Measurements from ENCODE around the gene KLHL4. TPM values are rescaled to one million over a fixed set of nuclear protein-coding genes. Genes with fewer than 3 reads are reported as not detected.
"Not testable (repeated sequence)": the region's sequence is repeated elsewhere in the genome, so short reads cannot be mapped to it uniquely, and the experiment has no call there.

KLHL4 gene
- total RNA-seq, 4 donors from 2014 or later: 0.16 to 2.0 (median 0.88) TPM

DNA sequence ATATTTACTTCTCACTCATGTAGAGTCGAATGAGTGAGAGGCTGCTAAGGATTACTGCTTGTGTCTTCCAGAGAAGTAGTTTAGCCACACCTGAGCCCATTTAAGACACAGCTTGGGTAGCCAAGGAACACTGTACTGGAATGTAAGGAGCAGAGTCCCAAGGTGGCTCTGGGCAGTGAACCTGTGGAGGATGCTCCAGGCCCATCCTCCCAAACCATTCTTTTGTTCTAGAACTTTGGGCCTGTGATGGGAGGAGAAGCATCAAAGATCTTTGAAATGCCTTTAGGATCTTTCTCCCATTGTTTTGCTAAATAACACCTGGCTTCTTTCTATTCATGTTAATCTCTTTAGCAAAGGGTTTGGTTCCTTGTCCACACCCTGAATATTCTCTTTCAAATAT, 162.2 kb downstream of the KLHL4 start:
- 47% methylated on average over 1 of the region's 1 CpG; no CpG with 5 or more reads in 1 of the 2 donors for WGBS, 2 donors (ENCODE audit: low coverage in 1 of 2)
- intact Hi-C loops (cut with DNase I; ENCODE audit: low total_unique reads): no loop called here

DNA sequence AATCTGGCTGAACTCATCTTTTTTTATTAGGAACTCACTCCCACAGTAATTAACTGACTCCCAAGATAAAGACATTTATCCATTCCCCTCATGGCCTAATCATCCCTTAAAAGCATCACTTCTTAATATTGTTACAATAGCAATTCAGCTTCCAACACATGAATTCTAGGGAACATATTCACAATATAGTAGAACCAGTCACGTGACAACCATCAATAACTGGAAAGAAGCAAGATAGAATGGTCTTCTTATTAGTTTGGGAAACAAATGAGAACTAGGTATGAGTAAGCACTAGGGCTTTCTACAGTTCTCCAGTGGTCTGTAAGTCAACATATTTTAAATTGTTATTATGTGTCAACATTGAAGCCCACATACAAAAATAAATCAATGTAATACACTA, 170.1 kb downstream of the KLHL4 start:
- 76 to 83% methylated on average over 1 of the region's 1 CpG for WGBS, 2 donors (ENCODE audit: low coverage in 1 of 2)
- DNase-seq: no peak
- no peaks in the 10 kb centered on the region for H3K27me3 ChIP-seq
- intact Hi-C loops (cut with DNase I; ENCODE audit: low total_unique reads): no loop called here
- no peak for TF ChIP-seq POLR2AphosphoS5 (IDR thresholded peaks at IDR 0.05)
- TF ChIP-seq, protein P1, sequence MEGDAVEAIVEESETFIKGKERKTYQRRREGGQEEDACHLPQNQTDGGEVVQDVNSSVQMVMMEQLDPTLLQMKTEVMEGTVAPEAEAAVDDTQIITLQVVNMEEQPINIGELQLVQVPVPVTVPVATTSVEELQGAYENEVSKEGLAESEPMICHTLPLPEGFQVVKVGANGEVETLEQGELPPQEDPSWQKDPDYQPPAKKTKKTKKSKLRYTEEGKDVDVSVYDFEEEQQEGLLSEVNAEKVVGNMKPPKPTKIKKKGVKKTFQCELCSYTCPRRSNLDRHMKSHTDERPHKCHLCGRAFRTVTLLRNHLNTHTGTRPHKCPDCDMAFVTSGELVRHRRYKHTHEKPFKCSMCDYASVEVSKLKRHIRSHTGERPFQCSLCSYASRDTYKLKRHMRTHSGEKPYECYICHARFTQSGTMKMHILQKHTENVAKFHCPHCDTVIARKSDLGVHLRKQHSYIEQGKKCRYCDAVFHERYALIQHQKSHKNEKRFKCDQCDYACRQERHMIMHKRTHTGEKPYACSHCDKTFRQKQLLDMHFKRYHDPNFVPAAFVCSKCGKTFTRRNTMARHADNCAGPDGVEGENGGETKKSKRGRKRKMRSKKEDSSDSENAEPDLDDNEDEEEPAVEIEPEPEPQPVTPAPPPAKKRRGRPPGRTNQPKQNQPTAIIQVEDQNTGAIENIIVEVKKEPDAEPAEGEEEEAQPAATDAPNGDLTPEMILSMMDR (IDR thresholded peaks at IDR 0.05): no peak
- no peak for TF ChIP-seq EP300 (IDR thresholded peaks at IDR 0.05; ENCODE audit: low read depth)
- no peak for TF ChIP-seq POLR2A (IDR thresholded peaks at IDR 0.05)
- H3K27ac ChIP-seq: no peak overlapping the region
- no peaks in the 10 kb centered on the region for H3K4me1 ChIP-seq
- H3K36me3 ChIP-seq: no peaks in the 10 kb centered on the region
- no peaks in the 10 kb centered on the region for H3K9me3 ChIP-seq
- in situ Hi-C loops (cut with MboI; ENCODE audit: low pct_ligation_motif_present in 1 of 4, low pct_unique_long_range_greater_than_20kb in 1 of 4, low sequenced_read_pairs in 3 of 4): no loop called here
- H3K4me3 ChIP-seq: no peak overlapping the region

More for the DNA sequence above, 162.2 kb downstream of the KLHL4 start:
- Histone ChIP-seq H3K27me3 (no peaks in the 10 kb centered on the region), H3K4me1 (no peaks in the 10 kb centered on the region), H3K4me3 (no peak overlapping the region), H3K9me3 (no peaks in the 10 kb centered on the region), H3K27ac (no peak overlapping the region), H3K36me3 (no peaks in the 10 kb centered on the region)
- TF ChIP-seq POLR2A (IDR thresholded peaks at IDR 0.05) (no peak), EP300 (IDR thresholded peaks at IDR 0.05; ENCODE audit: low read depth) (no peak), POLR2AphosphoS5 (IDR thresholded peaks at IDR 0.05) (no peak)
- TF ChIP-seq, protein P1 (IDR thresholded peaks at IDR 0.05): no peak
- in situ Hi-C loops (cut with MboI; ENCODE audit: low pct_ligation_motif_present in 1 of 4, low pct_unique_long_range_greater_than_20kb in 1 of 4, low sequenced_read_pairs in 3 of 4): no loop called here
- no peak for DNase-seq

DNA sequence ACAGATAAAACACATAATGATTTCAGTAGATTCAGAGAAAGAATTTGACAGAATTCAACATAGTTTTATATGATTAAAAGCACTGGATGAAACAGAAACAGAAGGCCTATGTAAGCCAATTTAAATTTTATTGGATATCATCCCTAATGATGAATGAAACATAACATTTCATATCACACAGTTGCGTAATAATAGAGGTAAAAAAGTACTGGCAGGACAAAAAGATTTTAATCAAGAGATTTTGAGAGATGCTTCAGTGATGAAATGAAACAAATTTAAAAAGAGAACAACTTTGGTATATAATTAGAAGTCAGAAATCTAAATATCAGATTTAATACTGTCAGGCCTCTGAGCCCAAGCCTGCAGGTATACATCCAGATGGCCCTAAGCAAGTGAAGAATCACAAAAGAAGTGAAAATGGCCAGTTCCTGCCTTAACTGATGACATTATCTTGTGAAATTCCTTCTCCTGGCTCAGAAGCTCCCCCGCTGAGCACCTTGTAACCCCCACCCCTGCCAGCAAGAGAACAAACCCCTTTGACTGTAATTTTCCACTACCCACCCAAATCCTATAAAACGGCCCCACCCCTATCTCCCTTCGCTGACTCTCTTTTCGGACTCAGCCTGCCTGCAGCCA, 170.6 kb downstream of the KLHL4 start:
- intact Hi-C loops (cut with DNase I; ENCODE audit: low total_unique reads): not testable (repeated sequence)

DNA sequence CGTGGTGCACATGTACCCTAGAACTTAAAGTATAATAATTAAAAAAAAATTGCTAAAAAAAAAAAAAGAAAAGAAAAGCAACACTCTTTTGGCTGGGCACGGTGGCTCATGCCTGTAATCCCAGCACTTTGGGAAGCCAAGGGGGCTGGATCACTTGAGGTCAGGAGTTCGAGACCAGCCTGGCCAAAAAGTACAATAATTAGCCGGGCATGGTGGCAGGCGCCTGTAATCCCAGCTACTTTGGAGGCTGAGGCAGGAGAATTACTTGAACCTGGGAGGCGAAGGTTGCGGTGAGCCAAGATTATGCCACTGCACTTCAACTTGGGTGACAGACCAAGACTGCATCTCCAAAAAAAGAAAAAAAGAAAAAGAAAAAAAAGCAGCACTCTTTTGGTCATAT, 171.6 kb downstream of the KLHL4 start:
- intact Hi-C loops (cut with DNase I; ENCODE audit: low total_unique reads); H3K27ac ChIP-seq; H3K4me1 ChIP-seq; H3K4me3 ChIP-seq; H3K9me3 ChIP-seq; H3K36me3 ChIP-seq; H3K27me3 ChIP-seq; in situ Hi-C loops (cut with MboI; ENCODE audit: low pct_ligation_motif_present in 1 of 4, low pct_unique_long_range_greater_than_20kb in 1 of 4, low sequenced_read_pairs in 3 of 4); DNase-seq: not testable (repeated sequence)
- 85 to 100% methylated on average over 1 to 7 of the region's 7 CpGs for WGBS, 2 donors (ENCODE audit: low coverage in 1 of 2)

More for the DNA sequence above, 170.6 kb downstream of the KLHL4 start:
- H3K4me1 ChIP-seq; H3K27ac ChIP-seq; in situ Hi-C loops (cut with MboI; ENCODE audit: low pct_ligation_motif_present in 1 of 4, low pct_unique_long_range_greater_than_20kb in 1 of 4, low sequenced_read_pairs in 3 of 4); H3K27me3 ChIP-seq; H3K4me3 ChIP-seq; H3K36me3 ChIP-seq; DNase-seq; H3K9me3 ChIP-seq: not testable (repeated sequence)
- 79 to 100% methylated on average over 1 to 5 of the region's 5 CpGs for WGBS, 2 donors (ENCODE audit: low coverage in 1 of 2)

DNA sequence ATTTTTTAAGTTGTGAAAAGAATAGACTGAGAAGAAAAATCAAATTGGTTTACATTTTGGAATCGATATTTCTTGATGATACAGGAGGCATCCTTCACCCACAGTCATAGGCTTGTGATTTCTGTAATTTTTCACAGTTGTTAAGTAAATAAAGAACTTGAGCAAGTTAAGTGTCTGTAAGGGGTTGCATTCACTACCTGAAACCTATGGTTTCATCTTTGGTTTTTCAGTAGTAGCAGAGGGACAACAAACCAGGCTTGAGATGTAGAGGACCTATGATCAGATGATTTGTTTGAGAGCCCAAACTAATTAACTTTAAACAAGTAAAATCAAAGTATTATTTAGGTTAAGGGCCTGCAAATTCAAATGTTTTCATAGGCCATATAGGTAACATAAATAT, 175.6 kb downstream of the KLHL4 start:
- in situ Hi-C loops (cut with MboI; ENCODE audit: low pct_ligation_motif_present in 1 of 4, low pct_unique_long_range_greater_than_20kb in 1 of 4, low sequenced_read_pairs in 3 of 4) (no loop called here), intact Hi-C loops (cut with DNase I; ENCODE audit: low total_unique reads) (no loop called here)
- Histone ChIP-seq H3K27me3 (no peaks in the 10 kb centered on the region), H3K27ac (no peak overlapping the region), H3K9me3 (no peaks in the 10 kb centered on the region), H3K4me3 (no peak overlapping the region), H3K4me1 (no peaks in the 10 kb centered on the region), H3K36me3 (no peaks in the 10 kb centered on the region)
- 74% methylated on average over 1 of the region's 1 CpG; no CpG with 5 or more reads in 1 of the 2 donors for WGBS, 2 donors (ENCODE audit: low coverage in 1 of 2)
- TF ChIP-seq, protein P1 (IDR thresholded peaks at IDR 0.05): no peak
- TF ChIP-seq POLR2AphosphoS5 (IDR thresholded peaks at IDR 0.05) (no peak), EP300 (IDR thresholded peaks at IDR 0.05; ENCODE audit: low read depth) (no peak), POLR2A (IDR thresholded peaks at IDR 0.05) (no peak)
- no peak for DNase-seq
